HEK293 (cell line): ENCODE measurements around the gene TNFSF11.

ENCODE experiments used
- CTCF ChIA-PET: fragments of 350-600 bp; formaldehyde crosslinking; extraction: SDS; loops from one replicate; lab custom pipeline; 2021; ENCODE audit warnings: antibody characterized with exemption; lab: Yijun Ruan, JAX
- POLR2A ChIA-PET: fragments of 300-600 bp; formaldehyde crosslinking; extraction: SDS; loops from one replicate; lab custom pipeline; 2020; ENCODE audit warnings: antibody characterized with exemption, inconsistent platforms; lab: Yijun Ruan, JAX
- H3K27ac ChIP-seq: fragments of 200-500 bp; sonication (Bioruptor generic); 2 replicates; pipeline ENCODE4 v1.5.1; 2014; ENCODE audit warnings: low read depth, low read length, control low read depth, inconsistent platforms; ENCODE audit errors: extremely low read depth
- H3K36me3 ChIP-seq, 2 experiments: fragments of 200-500 bp in 1 of 2; sonication (Bioruptor generic) in 1 of 2; 1 replicate in 1 of 2; 2 replicates in 1 of 2; pipeline ENCODE4 v1.5.1; 2014 to 2017; ENCODE audit warnings: inconsistent platforms in 2 of 2, low read length in 2 of 2; ENCODE audit not compliant: control insufficient read depth in 2 of 2, insufficient read depth in 1 of 2
- H3K4me1 ChIP-seq: fragments of 200-500 bp; sonication (Bioruptor generic); 2 replicates; pipeline ENCODE4 v1.5.1; 2014; ENCODE audit warnings: mild to moderate bottlenecking, low read length, inconsistent platforms; ENCODE audit not compliant: control insufficient read depth, insufficient read depth
- H3K4me3 ChIP-seq: 2 replicates; pipeline ENCODE4 v1.5.1; 2011; ENCODE audit warnings: low read depth, mild to moderate bottlenecking, control low read depth, low read length, moderate library complexity
- H3K9me3 ChIP-seq: fragments of 200-500 bp; sonication (Bioruptor generic); 2 replicates; pipeline ENCODE4 v1.5.1; 2014; ENCODE audit warnings: low read depth, low read length, inconsistent platforms; ENCODE audit not compliant: control insufficient read depth, insufficient read depth
- GLIS2 ChIP-seq: fragments of 450-650 bp; formaldehyde crosslinking; IDR thresholded peaks from 2 replicates; pipeline ENCODE4 v1.5.1; 2016; ENCODE audit warnings: missing biosample characterization, missing genetic modification characterization
- KLF1 ChIP-seq: fragments of 450-650 bp; formaldehyde crosslinking; IDR thresholded peaks from 2 replicates; pipeline ENCODE4 v1.5.1; 2016; ENCODE audit warnings: missing biosample characterization, missing genetic modification characterization
- ZBTB1 ChIP-seq: fragments of 450-650 bp; formaldehyde crosslinking; IDR thresholded peaks from 2 replicates; pipeline ENCODE4 v1.5.1; 2016; ENCODE audit warnings: missing biosample characterization, missing genetic modification characterization
- ZFP41 ChIP-seq: fragments of 450-650 bp; formaldehyde crosslinking; IDR thresholded peaks from 2 replicates; pipeline ENCODE4 v1.5.1; 2016; ENCODE audit warnings: missing biosample characterization, missing genetic modification characterization, borderline replicate concordance
- ZNF114 ChIP-seq: fragments of 450-650 bp; formaldehyde crosslinking; IDR thresholded peaks from 2 replicates; pipeline ENCODE4 v1.5.0; 2017; ENCODE audit warnings: missing biosample characterization, missing genetic modification characterization
- ZNF148 ChIP-seq: fragments of 450-650 bp; formaldehyde crosslinking; IDR thresholded peaks from 2 replicates; pipeline ENCODE4 v1.5.0; 2017; ENCODE audit warnings: missing biosample characterization, missing genetic modification characterization, borderline replicate concordance
- ZNF157 ChIP-seq: fragments of 450-650 bp; formaldehyde crosslinking; IDR thresholded peaks from 2 replicates; pipeline ENCODE4 v1.5.1; 2016; ENCODE audit warnings: missing biosample characterization, missing genetic modification characterization
- ZNF174 ChIP-seq: fragments of 450-650 bp; formaldehyde crosslinking; IDR thresholded peaks from 2 replicates; pipeline ENCODE4 v1.5.0; 2017; ENCODE audit warnings: missing biosample characterization, mild to moderate bottlenecking, missing genetic modification characterization
- ZNF292 ChIP-seq: fragments of 450-650 bp; formaldehyde crosslinking; IDR thresholded peaks from 2 replicates; pipeline ENCODE4 v1.5.1; 2016; ENCODE audit warnings: low read depth, missing biosample characterization, missing genetic modification characterization, borderline replicate concordance
- ZNF350 ChIP-seq: fragments of 450-650 bp; formaldehyde crosslinking; IDR thresholded peaks from 2 replicates; pipeline ENCODE4 v1.5.0; 2017; ENCODE audit warnings: missing biosample characterization, mild to moderate bottlenecking, missing genetic modification characterization
- ZNF37A ChIP-seq: fragments of 450-650 bp; IDR thresholded peaks from 2 replicates; pipeline ENCODE4 v1.5.1; 2018; ENCODE audit warnings: missing biosample characterization, missing genetic modification characterization
- ZNF398 ChIP-seq: fragments of 450-650 bp; formaldehyde crosslinking; IDR thresholded peaks from 2 replicates; pipeline ENCODE4 v1.5.1; 2017; ENCODE audit warnings: missing biosample characterization, missing genetic modification characterization
- ZNF416 ChIP-seq: fragments of 450-650 bp; formaldehyde crosslinking; IDR thresholded peaks from 2 replicates; pipeline ENCODE4 v1.5.1; 2016; ENCODE audit warnings: missing biosample characterization, missing genetic modification characterization
- ZNF518A ChIP-seq: fragments of 450-650 bp; formaldehyde crosslinking; conservative IDR thresholded peaks from 2 replicates; pipeline ENCODE4 v1.5.1; 2016; ENCODE audit warnings: low read depth, missing biosample characterization, missing genetic modification characterization
- ZNF544 ChIP-seq: fragments of 450-650 bp; formaldehyde crosslinking; IDR thresholded peaks from 2 replicates; pipeline ENCODE4 v1.5.0; 2017; ENCODE audit warnings: missing biosample characterization, missing genetic modification characterization
- ZNF548 ChIP-seq: fragments of 450-650 bp; formaldehyde crosslinking; IDR thresholded peaks from 2 replicates; pipeline ENCODE4 v1.5.1; 2016; ENCODE audit warnings: missing biosample characterization, missing genetic modification characterization
- ZNF585B ChIP-seq: fragments of 450-650 bp; formaldehyde crosslinking; IDR thresholded peaks from 2 replicates; pipeline ENCODE4 v1.5.1; 2016; ENCODE audit warnings: missing biosample characterization, missing genetic modification characterization
- ZNF645 ChIP-seq: fragments of 450-650 bp; formaldehyde crosslinking; IDR thresholded peaks from 2 replicates; pipeline ENCODE4; 2016; ENCODE audit warnings: missing biosample characterization, missing genetic modification characterization
- ZNF792 ChIP-seq: fragments of 450-650 bp; formaldehyde crosslinking; IDR thresholded peaks from 2 replicates; pipeline ENCODE4 v1.5.1; 2016; ENCODE audit warnings: missing biosample characterization, missing genetic modification characterization
- ZNF837 ChIP-seq: fragments of 450-650 bp; formaldehyde crosslinking; IDR thresholded peaks from 2 replicates; pipeline ENCODE4 v1.5.1; 2016; ENCODE audit warnings: missing biosample characterization, missing genetic modification characterization
- ZSCAN18 ChIP-seq: fragments of 450-650 bp; formaldehyde crosslinking; IDR thresholded peaks from 2 replicates; pipeline ENCODE4 v1.5.1; 2016; ENCODE audit warnings: missing biosample characterization, missing genetic modification characterization

Gene TNFSF11

GRCh38 chr13:42580644-42581043 lies 6.7 kb downstream of the TNFSF11 start:
- H3K27ac ChIP-seq, result no peak overlapping the region
- TF ChIP-seq ZNF544 (tag by site-specific recombination) (no peak), ZNF416 (tag by site-specific recombination) (no peak), ZNF114 (tag by site-specific recombination) (no peak)
- CTCF ChIA-PET, result no interaction called here
- no peak overlapping the region for H3K4me3 ChIP-seq
- H3K36me3 ChIP-seq, result no peaks in the 10 kb centered on the region
- no peaks in the 10 kb centered on the region for H3K4me1 ChIP-seq
- H3K9me3 ChIP-seq, result no peaks in the 10 kb centered on the region
- POLR2A ChIA-PET, result no interaction called here

- no peaks in the 10 kb centered on the region for H3K36me3 ChIP-seq
- no peak overlapping the region for H3K4me3 ChIP-seq
- POLR2A ChIA-PET, result no interaction called here
- TF ChIP-seq ZNF292 (no peak), KLF1 (tag by site-specific recombination) (no peak), ZNF37A (tag by site-specific recombination) (no peak), ZNF398 (tag by site-specific recombination) (no peak), ZNF174 (tag by site-specific recombination) (no peak), GLIS2 (no peak), ZNF585B (tag by site-specific recombination) (no peak), ZNF148 (no peak)
- no peaks in the 10 kb centered on the region for H3K4me1 ChIP-seq
- H3K9me3 ChIP-seq, result no peaks in the 10 kb centered on the region
- H3K27ac ChIP-seq, result no peak overlapping the region
- CTCF ChIA-PET, result no interaction called here
Measured at GRCh38 chr13:42581427-42581826, 7.5 kb downstream of the TNFSF11 start.

GRCh38 chr13:42591602-42592001 lies 17.6 kb downstream of the TNFSF11 start:
- POLR2A ChIA-PET, result no interaction called here
- no peaks in the 10 kb centered on the region for H3K36me3 ChIP-seq
- no peaks in the 10 kb centered on the region for H3K4me1 ChIP-seq
- H3K4me3 ChIP-seq, result no peak overlapping the region
- CTCF ChIA-PET, result no interaction called here
- no peak overlapping the region for H3K27ac ChIP-seq
- H3K9me3 ChIP-seq, result no peaks in the 10 kb centered on the region
- TF ChIP-seq ZNF157 (tag by site-specific recombination), result no peak
- no peak for TF ChIP-seq ZFP41
- TF ChIP-seq ZNF548 (tag by site-specific recombination), result no peak
- TF ChIP-seq ZBTB1 (tag by site-specific recombination), result no peak
- TF ChIP-seq ZNF350 (tag by site-specific recombination), result no peak
- no peak for TF ChIP-seq ZNF792 (tag by site-specific recombination)
- no peak for TF ChIP-seq ZNF645
- no peak for TF ChIP-seq ZSCAN18
- no peak for TF ChIP-seq ZNF518A (tag by site-specific recombination)
- TF ChIP-seq ZNF837 (tag by site-specific recombination), result no peak
